ENCODE measurements around the gene CAMKV. TPM values are rescaled to one million over a fixed set of nuclear protein-coding genes. Genes with fewer than 3 reads are reported as not detected.

The CAMKV gene
- total RNA-seq, 1 experiment from 2014 or later: not detected

GRCh38 chr3:49899815-49900214, 30.1 kb upstream of the CAMKV start:
- H3K27ac Mint-ChIP-seq (ENCODE audit: low read depth, unreplicated experiment): peak overlapping the region; percentile 94
- H3K9me3 Mint-ChIP-seq (ENCODE audit: unreplicated experiment): no peaks in the 10 kb centered on the region
- H3K27me3 Mint-ChIP-seq (ENCODE audit: insufficient read depth, unreplicated experiment): no peaks in the 10 kb centered on the region
- intact Hi-C loops (cut with micrococcal nuclease): loop anchor here (1.0 to 5.0 kb wide), 3 partner anchors 43 to 178 kb away; partner anchors contain the start of genes GMPPB and TRAIP
- POLR2A ChIA-PET: interaction anchor here (0.8 to 5.1 kb wide), 14 partner anchors 10 to 266 kb away, joined by 3 to 30 read pairs (median 4); partner anchors contain the start of genes INKA1, IP6K1, RBM6 and UBA7
- CTCF ChIA-PET: interaction anchor here (0.5 to 11.1 kb wide), 8 partner anchors 15 to 135 kb away, joined by 3 to 143 read pairs (median 4); no protein-coding TSS in a partner anchor
- peaks cover 15% of the 10 kb centered on the region for H3K4me1 Mint-ChIP-seq (ENCODE audit: insufficient read depth, unreplicated experiment)
- peaks cover 14% of the 10 kb centered on the region for H3K36me3 Mint-ChIP-seq (ENCODE audit: insufficient read depth, unreplicated experiment)
- BruUV-seq (replicated peaks): no TSS peak
- H3K4me3 Mint-ChIP-seq (ENCODE audit: unreplicated experiment): peak overlapping the region; percentile 71
- peak; percentile 24 for TF ChIP-seq CTCF (IDR thresholded peaks at IDR 0.05; ENCODE audit: unreplicated experiment)
- DNase-seq (ENCODE audit: unreplicated experiment): peak; percentile 54

GRCh38 chr3:49898991-49899390, 29.3 kb upstream of the CAMKV start:
- POLR2A ChIA-PET: interaction anchor here (0.8 to 5.1 kb wide), 3 partner anchors 19 to 96 kb away, joined by 3 to 30 read pairs (median 16); partner anchors contain the start of genes INKA1 and RBM6
- CTCF ChIA-PET: interaction anchor here (0.5 to 11.1 kb wide), 4 partner anchors 45 to 431 kb away, joined by 3 to 143 read pairs (median 7); no protein-coding TSS in a partner anchor
- peak overlapping the region; percentile 23 for H3K4me3 Mint-ChIP-seq (ENCODE audit: unreplicated experiment)

DNA sequence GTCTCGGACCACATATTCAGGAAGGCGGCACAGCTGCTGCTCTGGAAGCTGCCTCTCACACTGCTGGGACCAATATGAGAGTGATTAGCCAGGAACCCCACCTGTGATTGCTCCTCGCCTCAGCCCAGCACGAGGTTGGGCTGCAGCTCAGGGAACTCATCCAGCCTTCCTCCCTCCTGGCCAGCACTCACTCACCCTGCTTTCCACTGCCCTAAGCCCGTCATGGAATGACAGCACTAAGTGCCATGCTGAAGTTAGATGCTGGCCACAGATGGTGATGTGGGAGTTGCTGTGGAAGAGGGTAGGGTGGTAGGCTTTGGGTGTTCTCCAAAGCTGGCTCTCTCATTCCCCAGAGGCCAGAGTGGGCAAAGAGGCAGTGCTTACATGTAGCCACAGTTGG, 26.6 kb upstream of the CAMKV start:
- H3K27me3 Mint-ChIP-seq (ENCODE audit: insufficient read depth, unreplicated experiment): no peaks in the 10 kb centered on the region
- intact Hi-C loops (cut with micrococcal nuclease): no loop called here
- BruUV-seq (replicated peaks): no TSS peak
- no peaks in the 10 kb centered on the region for H3K9me3 Mint-ChIP-seq (ENCODE audit: unreplicated experiment)
- TF ChIP-seq CTCF (IDR thresholded peaks at IDR 0.05; ENCODE audit: unreplicated experiment): no peak
- H3K4me1 Mint-ChIP-seq (ENCODE audit: insufficient read depth, unreplicated experiment): peaks cover 8% of the 10 kb centered on the region
- no peak overlapping the region for H3K27ac Mint-ChIP-seq (ENCODE audit: low read depth, unreplicated experiment)
- CTCF ChIA-PET: no interaction called here
- POLR2A ChIA-PET: no interaction called here
- no peak for DNase-seq (ENCODE audit: unreplicated experiment)
- H3K4me3 Mint-ChIP-seq (ENCODE audit: unreplicated experiment): no peak overlapping the region
- H3K36me3 Mint-ChIP-seq (ENCODE audit: insufficient read depth, unreplicated experiment): peaks cover 25% of the 10 kb centered on the region

More at GRCh38 chr3:49898991-49899390, 29.3 kb upstream of the CAMKV start:
- DNase-seq (ENCODE audit: unreplicated experiment): no peak
- H3K4me1 Mint-ChIP-seq (ENCODE audit: insufficient read depth, unreplicated experiment): peaks cover 12% of the 10 kb centered on the region
- no peaks in the 10 kb centered on the region for H3K27me3 Mint-ChIP-seq (ENCODE audit: insufficient read depth, unreplicated experiment)
- TF ChIP-seq CTCF (IDR thresholded peaks at IDR 0.05; ENCODE audit: unreplicated experiment): no peak
- peaks cover 19% of the 10 kb centered on the region for H3K36me3 Mint-ChIP-seq (ENCODE audit: insufficient read depth, unreplicated experiment)
- no TSS peak for BruUV-seq (replicated peaks)
- intact Hi-C loops (cut with micrococcal nuclease): no loop called here
- H3K27ac Mint-ChIP-seq (ENCODE audit: low read depth, unreplicated experiment): no peak overlapping the region
- H3K9me3 Mint-ChIP-seq (ENCODE audit: unreplicated experiment): no peaks in the 10 kb centered on the region

DNA sequence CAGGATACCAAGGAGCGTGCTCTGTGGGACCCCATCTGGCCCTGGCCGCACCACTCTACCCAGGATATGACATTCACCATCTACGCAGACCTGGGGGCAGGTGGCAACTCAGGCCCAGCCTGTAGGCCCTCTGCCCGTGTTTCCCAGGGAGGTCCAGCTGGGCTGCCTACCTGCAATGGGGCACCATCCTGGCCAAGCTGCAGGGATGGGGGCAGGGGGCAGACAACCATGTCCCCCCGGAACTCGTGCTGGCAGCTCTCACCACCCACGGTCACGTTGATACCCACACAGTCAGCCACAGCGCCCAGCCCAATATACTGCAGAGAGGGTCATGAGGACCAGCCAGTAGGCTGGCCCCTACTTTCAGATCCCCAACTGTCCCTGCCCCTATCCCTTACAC, 26.1 kb upstream of the CAMKV start:
- intact Hi-C loops (cut with micrococcal nuclease): no loop called here
- DNase-seq (ENCODE audit: unreplicated experiment): no peak
- ChIA-PET CTCF (no interaction called here), POLR2A (interaction anchor here (0.9 kb wide), 1 partner anchor 11 kb away, joined by 3 read pairs; no protein-coding TSS in a partner anchor)
- Mint-ChIP-seq H3K36me3 (ENCODE audit: insufficient read depth, unreplicated experiment) (peaks cover 30% of the 10 kb centered on the region), H3K4me3 (ENCODE audit: unreplicated experiment) (no peak overlapping the region), H3K4me1 (ENCODE audit: insufficient read depth, unreplicated experiment) (peaks cover 2% of the 10 kb centered on the region), H3K27ac (ENCODE audit: low read depth, unreplicated experiment) (no peak overlapping the region), H3K27me3 (ENCODE audit: insufficient read depth, unreplicated experiment) (no peaks in the 10 kb centered on the region), H3K9me3 (ENCODE audit: unreplicated experiment) (no peaks in the 10 kb centered on the region)
- TF ChIP-seq CTCF (IDR thresholded peaks at IDR 0.05; ENCODE audit: unreplicated experiment): no peak
- BruUV-seq (replicated peaks): no TSS peak
